Measurements from ENCODE around the gene IL18.

IL18 gene

DNA sequence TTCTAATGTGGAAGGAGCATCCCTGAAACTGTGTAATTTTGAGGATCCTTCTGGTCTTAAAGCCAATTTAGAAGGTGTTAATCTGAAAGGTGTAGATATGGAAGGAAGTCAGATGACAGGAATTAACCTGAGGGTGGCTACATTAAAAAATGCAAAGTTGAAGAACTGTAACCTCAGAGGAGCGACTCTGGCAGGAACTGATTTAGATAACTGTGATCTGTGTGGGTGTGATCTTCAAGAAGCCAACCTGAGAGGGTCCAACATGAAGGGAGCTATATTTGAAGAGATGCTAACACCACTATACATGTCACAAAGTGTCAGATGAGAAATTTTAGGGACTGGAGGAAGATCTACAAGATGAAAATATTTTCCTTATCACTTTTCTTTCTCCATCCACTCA lies 19.0 kb upstream of the IL18 start:
- no peak for DNase-seq
- H3K36me3 Mint-ChIP-seq (ENCODE audit: low read depth): peaks cover 7% of the 10 kb centered on the region
- H3K27me3 Mint-ChIP-seq (ENCODE audit: low read depth, poor library complexity): peaks cover 7% of the 10 kb centered on the region
- H3K9me3 Mint-ChIP-seq: peaks cover 11% of the 10 kb centered on the region
- no peak overlapping the region for H3K4me3 Mint-ChIP-seq
- H3K4me1 Mint-ChIP-seq: peaks cover 7% of the 10 kb centered on the region
- H3K27ac Mint-ChIP-seq: no peak overlapping the region
- TF ChIP-seq, protein P1, sequence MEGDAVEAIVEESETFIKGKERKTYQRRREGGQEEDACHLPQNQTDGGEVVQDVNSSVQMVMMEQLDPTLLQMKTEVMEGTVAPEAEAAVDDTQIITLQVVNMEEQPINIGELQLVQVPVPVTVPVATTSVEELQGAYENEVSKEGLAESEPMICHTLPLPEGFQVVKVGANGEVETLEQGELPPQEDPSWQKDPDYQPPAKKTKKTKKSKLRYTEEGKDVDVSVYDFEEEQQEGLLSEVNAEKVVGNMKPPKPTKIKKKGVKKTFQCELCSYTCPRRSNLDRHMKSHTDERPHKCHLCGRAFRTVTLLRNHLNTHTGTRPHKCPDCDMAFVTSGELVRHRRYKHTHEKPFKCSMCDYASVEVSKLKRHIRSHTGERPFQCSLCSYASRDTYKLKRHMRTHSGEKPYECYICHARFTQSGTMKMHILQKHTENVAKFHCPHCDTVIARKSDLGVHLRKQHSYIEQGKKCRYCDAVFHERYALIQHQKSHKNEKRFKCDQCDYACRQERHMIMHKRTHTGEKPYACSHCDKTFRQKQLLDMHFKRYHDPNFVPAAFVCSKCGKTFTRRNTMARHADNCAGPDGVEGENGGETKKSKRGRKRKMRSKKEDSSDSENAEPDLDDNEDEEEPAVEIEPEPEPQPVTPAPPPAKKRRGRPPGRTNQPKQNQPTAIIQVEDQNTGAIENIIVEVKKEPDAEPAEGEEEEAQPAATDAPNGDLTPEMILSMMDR (IDR thresholded peaks at IDR 0.05): no peak

DNA sequence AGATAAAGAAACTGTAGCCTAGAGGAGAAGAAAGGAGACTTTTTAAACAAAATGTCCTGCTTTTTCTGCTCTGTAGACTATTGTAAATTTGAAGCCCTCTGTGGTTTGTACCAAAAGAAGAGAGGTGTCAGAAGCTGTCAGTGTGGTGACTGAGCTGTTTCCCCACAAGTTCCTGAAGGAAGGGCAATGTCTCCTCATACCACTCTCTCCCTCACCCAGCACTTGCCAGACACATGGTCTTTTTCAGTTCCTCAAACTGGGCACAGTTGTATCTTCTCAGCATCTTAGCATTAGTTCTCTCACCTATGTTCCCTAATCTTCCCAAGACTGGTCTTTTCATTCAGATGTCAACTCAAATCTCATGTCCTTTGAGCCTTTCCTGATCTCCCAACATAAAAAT lies 15.7 kb upstream of the IL18 start:
- Mint-ChIP-seq H3K9me3 (peaks cover 11% of the 10 kb centered on the region), H3K4me3 (no peak overlapping the region), H3K27ac (no peak overlapping the region), H3K27me3 (ENCODE audit: low read depth, poor library complexity) (peaks cover 15% of the 10 kb centered on the region), H3K36me3 (ENCODE audit: low read depth) (peaks cover 7% of the 10 kb centered on the region), H3K4me1 (peaks cover 28% of the 10 kb centered on the region)
- TF ChIP-seq, protein P1 (IDR thresholded peaks at IDR 0.05): no peak
- no peak for DNase-seq

DNA sequence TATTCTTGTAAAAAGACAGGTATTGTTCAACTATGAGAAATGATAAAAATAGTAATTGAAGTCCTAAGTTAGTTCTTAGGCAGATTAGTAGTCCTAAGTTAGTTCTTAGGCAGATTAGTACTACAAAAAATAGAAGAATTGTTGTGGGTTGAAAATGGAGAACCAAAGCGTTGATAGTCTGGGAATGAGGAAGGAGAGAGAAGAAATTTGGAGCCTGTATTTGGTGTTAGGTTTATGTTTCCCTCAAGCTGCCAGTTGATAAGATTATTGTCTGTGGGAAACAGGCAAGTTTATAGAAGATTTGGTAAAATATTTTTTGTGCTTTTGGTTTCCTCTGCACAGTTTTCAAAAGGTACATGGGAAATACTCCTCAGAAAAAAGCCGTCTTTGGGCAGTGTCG lies 15.0 kb upstream of the IL18 start:
- H3K4me3 Mint-ChIP-seq: no peak overlapping the region
- TF ChIP-seq, protein P1 (IDR thresholded peaks at IDR 0.05): no peak
- DNase-seq: no peak
- H3K27ac Mint-ChIP-seq: no peak overlapping the region
- peaks cover 15% of the 10 kb centered on the region for H3K27me3 Mint-ChIP-seq (ENCODE audit: low read depth, poor library complexity)
- peaks cover 11% of the 10 kb centered on the region for H3K9me3 Mint-ChIP-seq
- peaks cover 31% of the 10 kb centered on the region for H3K4me1 Mint-ChIP-seq
- peaks cover 7% of the 10 kb centered on the region for H3K36me3 Mint-ChIP-seq (ENCODE audit: low read depth)

DNA sequence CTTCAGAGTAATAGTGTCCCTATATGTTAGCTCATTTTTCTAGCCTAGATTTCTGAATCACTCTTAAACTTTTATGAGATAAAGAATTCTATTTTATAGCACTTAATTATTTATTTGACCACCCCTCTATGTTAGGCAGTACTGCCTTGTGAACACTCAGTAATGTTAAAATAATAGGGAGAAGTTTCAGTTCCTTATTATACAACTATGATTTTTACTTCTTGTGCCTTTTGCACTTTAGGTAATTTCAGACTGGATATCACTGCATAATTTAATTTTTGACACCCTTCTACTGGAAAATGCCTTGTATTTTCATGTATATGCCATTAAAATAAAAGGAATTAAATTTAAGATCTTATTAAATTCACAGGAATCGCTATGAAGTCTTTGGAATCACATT lies 14.5 kb upstream of the IL18 start:
- peaks cover 11% of the 10 kb centered on the region for H3K9me3 Mint-ChIP-seq
- H3K36me3 Mint-ChIP-seq (ENCODE audit: low read depth): peaks cover 7% of the 10 kb centered on the region
- no peak overlapping the region for H3K27ac Mint-ChIP-seq
- H3K4me1 Mint-ChIP-seq: peaks cover 31% of the 10 kb centered on the region
- peaks cover 15% of the 10 kb centered on the region for H3K27me3 Mint-ChIP-seq (ENCODE audit: low read depth, poor library complexity)
- H3K4me3 Mint-ChIP-seq: no peak overlapping the region
- DNase-seq: no peak
- TF ChIP-seq, protein P1 (IDR thresholded peaks at IDR 0.05): no peak

DNA sequence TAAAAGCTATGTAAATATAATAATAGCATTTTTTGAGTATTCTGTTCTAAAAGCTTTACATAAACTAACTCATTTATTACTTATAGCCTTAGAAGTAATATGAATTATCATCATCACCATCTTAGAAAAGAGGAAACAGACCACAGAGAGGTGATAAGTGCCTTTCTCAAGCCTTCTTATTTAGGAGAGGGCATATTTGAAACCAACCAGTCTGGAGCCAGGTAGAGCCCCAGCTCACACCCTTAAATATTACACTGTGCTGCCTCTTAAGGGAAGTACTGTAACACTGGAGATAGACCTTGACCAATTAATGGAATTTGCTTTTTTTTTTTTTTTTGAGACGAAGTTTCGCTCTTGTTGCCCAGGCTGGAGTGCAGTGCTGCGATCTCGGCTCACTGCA lies 13.7 kb upstream of the IL18 start:
- DNase-seq: no peak
- H3K36me3 Mint-ChIP-seq (ENCODE audit: low read depth): peaks cover 7% of the 10 kb centered on the region
- H3K4me1 Mint-ChIP-seq: peaks cover 35% of the 10 kb centered on the region
- H3K4me3 Mint-ChIP-seq: no peak overlapping the region
- peaks cover 13% of the 10 kb centered on the region for H3K27me3 Mint-ChIP-seq (ENCODE audit: low read depth, poor library complexity)
- TF ChIP-seq, protein P1 (IDR thresholded peaks at IDR 0.05): no peak
- peaks cover 11% of the 10 kb centered on the region for H3K9me3 Mint-ChIP-seq
- H3K27ac Mint-ChIP-seq: no peak overlapping the region

DNA sequence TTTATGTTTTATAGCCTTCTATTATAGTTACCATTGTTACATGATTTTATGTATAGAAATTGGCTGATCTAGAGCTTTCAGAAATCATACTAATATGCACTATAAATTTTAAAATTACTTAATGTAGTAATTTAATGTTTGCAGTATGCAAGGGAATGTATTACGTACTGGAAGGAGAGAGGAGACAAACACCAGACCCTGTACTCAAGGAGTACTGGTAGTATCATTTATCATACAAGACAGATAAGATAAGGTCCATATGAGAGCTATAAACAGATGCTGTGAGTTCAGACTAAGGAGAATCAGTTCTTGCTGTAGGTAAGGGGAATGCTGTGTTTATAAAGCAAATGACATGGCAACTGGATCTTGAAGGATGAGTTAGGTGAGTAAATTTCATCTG lies 12.2 kb upstream of the IL18 start:
- Mint-ChIP-seq H3K4me1 (peaks cover 35% of the 10 kb centered on the region), H3K27me3 (ENCODE audit: low read depth, poor library complexity) (peaks cover 10% of the 10 kb centered on the region), H3K27ac (no peak overlapping the region), H3K9me3 (peaks cover 5% of the 10 kb centered on the region), H3K36me3 (ENCODE audit: low read depth) (peaks cover 6% of the 10 kb centered on the region), H3K4me3 (peak overlapping the region; percentile 80)
- DNase-seq: no peak
- TF ChIP-seq, protein P1 (IDR thresholded peaks at IDR 0.05): no peak

Measured in nephron progenitor cell (in vitro differentiated cells).